HEK293 (cell line): ENCODE data around the gene SOWAHD.

Experiments
- CTCF ChIA-PET: fragments of 350-600 bp; formaldehyde crosslinking; extraction: SDS; loops from one replicate; lab custom pipeline; 2021; ENCODE audit warnings: antibody characterized with exemption; lab: Yijun Ruan, JAX
- POLR2A ChIA-PET: fragments of 300-600 bp; formaldehyde crosslinking; extraction: SDS; loops from one replicate; lab custom pipeline; 2020; ENCODE audit warnings: antibody characterized with exemption, inconsistent platforms; lab: Yijun Ruan, JAX
- H3K27ac ChIP-seq: fragments of 200-500 bp; sonication (Bioruptor generic); 2 replicates; pipeline ENCODE4 v1.5.1; 2014; ENCODE audit warnings: low read depth, low read length, control low read depth, inconsistent platforms; ENCODE audit errors: extremely low read depth
- H3K36me3 ChIP-seq, 2 experiments: fragments of 200-500 bp in 1 of 2; sonication (Bioruptor generic) in 1 of 2; 1 replicate in 1 of 2; 2 replicates in 1 of 2; pipeline ENCODE4 v1.5.1; 2014 to 2017; ENCODE audit warnings: inconsistent platforms in 2 of 2, low read length in 2 of 2; ENCODE audit not compliant: control insufficient read depth in 2 of 2, insufficient read depth in 1 of 2
- H3K4me1 ChIP-seq: fragments of 200-500 bp; sonication (Bioruptor generic); 2 replicates; pipeline ENCODE4 v1.5.1; 2014; ENCODE audit warnings: mild to moderate bottlenecking, low read length, inconsistent platforms; ENCODE audit not compliant: control insufficient read depth, insufficient read depth
- H3K4me3 ChIP-seq: 2 replicates; pipeline ENCODE4 v1.5.1; 2011; ENCODE audit warnings: low read depth, mild to moderate bottlenecking, control low read depth, low read length, moderate library complexity
- H3K9me3 ChIP-seq: fragments of 200-500 bp; sonication (Bioruptor generic); 2 replicates; pipeline ENCODE4 v1.5.1; 2014; ENCODE audit warnings: low read depth, low read length, inconsistent platforms; ENCODE audit not compliant: control insufficient read depth, insufficient read depth
- GLI4 ChIP-seq: fragments of 450-650 bp; formaldehyde crosslinking; IDR thresholded peaks from 2 replicates; pipeline ENCODE4 v1.5.1; 2016; ENCODE audit warnings: missing biosample characterization, missing genetic modification characterization
- GLIS2 ChIP-seq: fragments of 450-650 bp; formaldehyde crosslinking; IDR thresholded peaks from 2 replicates; pipeline ENCODE4 v1.5.1; 2016; ENCODE audit warnings: missing biosample characterization, missing genetic modification characterization
- REPIN1 ChIP-seq: fragments of 450-650 bp; formaldehyde crosslinking; IDR thresholded peaks from 2 replicates; pipeline ENCODE4 v1.5.1; 2017; ENCODE audit warnings: missing biosample characterization, missing genetic modification characterization, low read depth
- ZBTB1 ChIP-seq: fragments of 450-650 bp; formaldehyde crosslinking; IDR thresholded peaks from 2 replicates; pipeline ENCODE4 v1.5.1; 2016; ENCODE audit warnings: missing biosample characterization, missing genetic modification characterization
- ZBTB48 ChIP-seq: fragments of 450-650 bp; formaldehyde crosslinking; IDR thresholded peaks from 2 replicates; pipeline ENCODE4 v1.5.1; 2016; ENCODE audit warnings: missing biosample characterization, missing genetic modification characterization
- ZBTB8A ChIP-seq: fragments of 450-650 bp; formaldehyde crosslinking; IDR thresholded peaks from 2 replicates; pipeline ENCODE4 v1.5.1; 2016; ENCODE audit warnings: missing biosample characterization, missing genetic modification characterization
- ZIC2 ChIP-seq: fragments of 450-650 bp; formaldehyde crosslinking; IDR thresholded peaks from 2 replicates; pipeline ENCODE4 v1.5.1; 2016; ENCODE audit warnings: missing biosample characterization, missing genetic modification characterization
- ZNF121 ChIP-seq: fragments of 450-650 bp; formaldehyde crosslinking; IDR thresholded peaks from 2 replicates; pipeline ENCODE4 v1.5.1; 2016; ENCODE audit warnings: missing biosample characterization, missing genetic modification characterization
- ZNF133 ChIP-seq: fragments of 450-650 bp; formaldehyde crosslinking; IDR thresholded peaks from 2 replicates; pipeline ENCODE4 v1.5.1; 2016; ENCODE audit warnings: missing biosample characterization, missing genetic modification characterization
- ZNF146 ChIP-seq: fragments of 450-650 bp; formaldehyde crosslinking; IDR thresholded peaks from 2 replicates; pipeline ENCODE4 v1.5.1; 2016; ENCODE audit warnings: missing biosample characterization, missing genetic modification characterization
- ZNF157 ChIP-seq: fragments of 450-650 bp; formaldehyde crosslinking; IDR thresholded peaks from 2 replicates; pipeline ENCODE4 v1.5.1; 2016; ENCODE audit warnings: missing biosample characterization, missing genetic modification characterization
- ZNF184 ChIP-seq: fragments of 450-650 bp; IDR thresholded peaks from 2 replicates; pipeline ENCODE4 v1.5.1; 2018; ENCODE audit warnings: missing biosample characterization, mild to moderate bottlenecking, missing genetic modification characterization
- ZNF221 ChIP-seq: fragments of 450-650 bp; formaldehyde crosslinking; IDR thresholded peaks from 2 replicates; pipeline ENCODE4 v1.5.1; 2017; ENCODE audit warnings: missing biosample characterization, missing genetic modification characterization, borderline replicate concordance
- ZNF248 ChIP-seq: fragments of 450-650 bp; formaldehyde crosslinking; IDR thresholded peaks from 2 replicates; pipeline ENCODE4 v1.5.1; 2017; ENCODE audit warnings: missing biosample characterization, missing genetic modification characterization
- ZNF280C ChIP-seq: fragments of 450-650 bp; formaldehyde crosslinking; IDR thresholded peaks from 2 replicates; pipeline ENCODE4 v1.5.1; 2016; ENCODE audit warnings: missing biosample characterization, missing genetic modification characterization
- ZNF335 ChIP-seq: fragments of 450-650 bp; formaldehyde crosslinking; conservative IDR thresholded peaks from 2 replicates; pipeline ENCODE4 v1.5.1; 2016; ENCODE audit warnings: missing biosample characterization, missing genetic modification characterization
- ZNF404 ChIP-seq: fragments of 450-650 bp; formaldehyde crosslinking; IDR thresholded peaks from 2 replicates; pipeline ENCODE4 v1.5.1; 2017; ENCODE audit warnings: missing biosample characterization, missing genetic modification characterization
- ZNF426 ChIP-seq: fragments of 450-650 bp; formaldehyde crosslinking; IDR thresholded peaks from 2 replicates; pipeline ENCODE4 v1.5.1; 2017; ENCODE audit warnings: missing biosample characterization, missing genetic modification characterization, mild to moderate bottlenecking, inconsistent platforms, moderate library complexity
- ZNF449 ChIP-seq: fragments of 450-650 bp; formaldehyde crosslinking; IDR thresholded peaks from 2 replicates; pipeline ENCODE4 v1.5.1; 2017; ENCODE audit warnings: missing biosample characterization, mild to moderate bottlenecking, missing genetic modification characterization, moderate library complexity
- ZNF529 ChIP-seq: fragments of 450-650 bp; formaldehyde crosslinking; IDR thresholded peaks from 2 replicates; pipeline ENCODE4 v1.5.1; 2017; ENCODE audit warnings: missing genetic modification characterization, missing biosample characterization; ENCODE audit not compliant: insufficient replicate concordance
- ZNF555 ChIP-seq: fragments of 450-650 bp; formaldehyde crosslinking; conservative IDR thresholded peaks from 2 replicates; pipeline ENCODE4 v1.5.1; 2017; ENCODE audit warnings: missing biosample characterization, mild to moderate bottlenecking, missing genetic modification characterization, inconsistent platforms
- ZNF558 ChIP-seq: fragments of 450-650 bp; formaldehyde crosslinking; IDR thresholded peaks from 2 replicates; pipeline ENCODE4 v1.5.1; 2016; ENCODE audit warnings: missing biosample characterization, missing genetic modification characterization
- ZNF626 ChIP-seq: fragments of 450-650 bp; sonication (Bioruptor Pico); formaldehyde crosslinking; IDR thresholded peaks from 2 replicates; pipeline ENCODE4 v1.5.1; 2018; ENCODE audit warnings: missing biosample characterization, missing genetic modification characterization, inconsistent platforms
- ZNF629 ChIP-seq: fragments of 450-650 bp; formaldehyde crosslinking; IDR thresholded peaks from 2 replicates; pipeline ENCODE4 v1.5.1; 2017; ENCODE audit warnings: missing biosample characterization, missing genetic modification characterization
- ZNF76 ChIP-seq: fragments of 450-650 bp; formaldehyde crosslinking; IDR thresholded peaks from 2 replicates; pipeline ENCODE4; 2016; ENCODE audit warnings: low read depth, missing biosample characterization, missing genetic modification characterization, borderline replicate concordance
- ZNF843 ChIP-seq: fragments of 450-650 bp; formaldehyde crosslinking; IDR thresholded peaks from 2 replicates; pipeline ENCODE4 v1.5.1; 2016; ENCODE audit warnings: missing biosample characterization, missing genetic modification characterization
- TF ChIP-seq, protein P1 (sequence below): fragments of 450-650 bp; formaldehyde crosslinking; IDR thresholded peaks from 2 replicates; pipeline ENCODE4 v1.5.1; 2017; ENCODE audit warnings: missing biosample characterization, missing genetic modification characterization
- TF ChIP-seq, protein P2 (sequence below): fragments of 450-650 bp; formaldehyde crosslinking; IDR thresholded peaks from 2 replicates; pipeline ENCODE4 v1.5.1; 2016; ENCODE audit warnings: missing biosample characterization, missing genetic modification characterization
- TF ChIP-seq, protein P3 (sequence below): fragments of 450-650 bp; formaldehyde crosslinking; IDR thresholded peaks from 2 replicates; pipeline ENCODE4 v1.5.1; 2016; ENCODE audit warnings: missing biosample characterization, missing genetic modification characterization

Gene SOWAHD

GRCh38 chrX:119758731-119759247 lies 401 bp downstream of the SOWAHD start (continued):
- 0 out of 2 replicates have a peak, but pooled peaks have one; percentile 6 for TF ChIP-seq ZNF76 (tag by site-specific recombination)
- TF ChIP-seq ZNF133 = no peak
- TF ChIP-seq ZBTB8A (tag by site-specific recombination) = peak; percentile 83
- TF ChIP-seq ZBTB48 (tag by site-specific recombination) = no peak
- TF ChIP-seq GLIS2 (tag by site-specific recombination) = no peak
- TF ChIP-seq ZNF184 (tag by site-specific recombination) = no peak
- no peak for TF ChIP-seq ZNF426 (tag by site-specific recombination)
- TF ChIP-seq ZNF121 (tag by site-specific recombination) = no peak
- TF ChIP-seq ZBTB1 (tag by site-specific recombination) = no peak
- TF ChIP-seq, protein P1, sequence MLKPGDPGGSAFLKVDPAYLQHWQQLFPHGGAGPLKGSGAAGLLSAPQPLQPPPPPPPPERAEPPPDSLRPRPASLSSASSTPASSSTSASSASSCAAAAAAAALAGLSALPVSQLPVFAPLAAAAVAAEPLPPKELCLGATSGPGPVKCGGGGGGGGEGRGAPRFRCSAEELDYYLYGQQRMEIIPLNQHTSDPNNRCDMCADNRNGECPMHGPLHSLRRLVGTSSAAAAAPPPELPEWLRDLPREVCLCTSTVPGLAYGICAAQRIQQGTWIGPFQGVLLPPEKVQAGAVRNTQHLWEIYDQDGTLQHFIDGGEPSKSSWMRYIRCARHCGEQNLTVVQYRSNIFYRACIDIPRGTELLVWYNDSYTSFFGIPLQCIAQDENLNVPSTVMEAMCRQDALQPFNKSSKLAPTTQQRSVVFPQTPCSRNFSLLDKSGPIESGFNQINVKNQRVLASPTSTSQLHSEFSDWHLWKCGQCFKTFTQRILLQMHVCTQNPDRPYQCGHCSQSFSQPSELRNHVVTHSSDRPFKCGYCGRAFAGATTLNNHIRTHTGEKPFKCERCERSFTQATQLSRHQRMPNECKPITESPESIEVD (tag by site-specific recombination) = no peak
- no peak for TF ChIP-seq ZNF280C (tag by site-specific recombination)
- no peak for TF ChIP-seq ZNF843
- no peak for TF ChIP-seq ZNF558 (tag by site-specific recombination)
- TF ChIP-seq ZIC2 (tag by site-specific recombination) = peak; percentile 89
- no peak for TF ChIP-seq ZNF629 (tag by site-specific recombination)
- TF ChIP-seq ZNF248 = no peak
- TF ChIP-seq ZNF449 (tag by site-specific recombination) = no peak
- TF ChIP-seq ZNF221 = no peak
- no peak for TF ChIP-seq ZNF529 (tag by site-specific recombination)

- ChIA-PET POLR2A (interaction anchor here (1.0 to 3.7 kb wide), 4 partner anchors 11 to 67 kb away, joined by 3 to 32 read pairs (median 8); partner anchors contain the start of genes RPL39 and SEPTIN6), CTCF (interaction anchor here (0.7 to 1.5 kb wide), 6 partner anchors 20 to 531 kb away, joined by 3 to 5 read pairs (median 3); no protein-coding TSS in a partner anchor)
- Histone ChIP-seq H3K36me3 (no peaks in the 10 kb centered on the region), H3K27ac (no peak overlapping the region), H3K4me3 (no peak overlapping the region), H3K9me3 (no peaks in the 10 kb centered on the region), H3K4me1 (0 out of 2 replicates have a peak, but pooled peaks cover 2% of the 10 kb centered on the region)
- TF ChIP-seq, protein P2, sequence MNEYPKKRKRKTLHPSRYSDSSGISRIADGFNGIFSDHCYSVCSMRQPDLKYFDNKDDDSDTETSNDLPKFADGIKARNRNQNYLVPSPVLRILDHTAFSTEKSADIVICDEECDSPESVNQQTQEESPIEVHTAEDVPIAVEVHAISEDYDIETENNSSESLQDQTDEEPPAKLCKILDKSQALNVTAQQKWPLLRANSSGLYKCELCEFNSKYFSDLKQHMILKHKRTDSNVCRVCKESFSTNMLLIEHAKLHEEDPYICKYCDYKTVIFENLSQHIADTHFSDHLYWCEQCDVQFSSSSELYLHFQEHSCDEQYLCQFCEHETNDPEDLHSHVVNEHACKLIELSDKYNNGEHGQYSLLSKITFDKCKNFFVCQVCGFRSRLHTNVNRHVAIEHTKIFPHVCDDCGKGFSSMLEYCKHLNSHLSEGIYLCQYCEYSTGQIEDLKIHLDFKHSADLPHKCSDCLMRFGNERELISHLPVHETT = no peak
- TF ChIP-seq GLI4 (tag by site-specific recombination) (no peak), ZNF404 (tag by site-specific recombination) (no peak), ZNF335 (tag by site-specific recombination) (no peak), REPIN1 (tag by site-specific recombination) (no peak), ZNF555 (tag by site-specific recombination) (no peak), ZNF157 (tag by site-specific recombination) (no peak), ZNF146 (tag by site-specific recombination) (no peak), ZNF626 (tag by site-specific recombination) (no peak)
- TF ChIP-seq, protein P3, sequence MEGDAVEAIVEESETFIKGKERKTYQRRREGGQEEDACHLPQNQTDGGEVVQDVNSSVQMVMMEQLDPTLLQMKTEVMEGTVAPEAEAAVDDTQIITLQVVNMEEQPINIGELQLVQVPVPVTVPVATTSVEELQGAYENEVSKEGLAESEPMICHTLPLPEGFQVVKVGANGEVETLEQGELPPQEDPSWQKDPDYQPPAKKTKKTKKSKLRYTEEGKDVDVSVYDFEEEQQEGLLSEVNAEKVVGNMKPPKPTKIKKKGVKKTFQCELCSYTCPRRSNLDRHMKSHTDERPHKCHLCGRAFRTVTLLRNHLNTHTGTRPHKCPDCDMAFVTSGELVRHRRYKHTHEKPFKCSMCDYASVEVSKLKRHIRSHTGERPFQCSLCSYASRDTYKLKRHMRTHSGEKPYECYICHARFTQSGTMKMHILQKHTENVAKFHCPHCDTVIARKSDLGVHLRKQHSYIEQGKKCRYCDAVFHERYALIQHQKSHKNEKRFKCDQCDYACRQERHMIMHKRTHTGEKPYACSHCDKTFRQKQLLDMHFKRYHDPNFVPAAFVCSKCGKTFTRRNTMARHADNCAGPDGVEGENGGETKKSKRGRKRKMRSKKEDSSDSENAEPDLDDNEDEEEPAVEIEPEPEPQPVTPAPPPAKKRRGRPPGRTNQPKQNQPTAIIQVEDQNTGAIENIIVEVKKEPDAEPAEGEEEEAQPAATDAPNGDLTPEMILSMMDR (tag by site-specific recombination) = no peak
Observed at GRCh38 chrX:119759248-119759766, 919 bp downstream of the SOWAHD start.
